Thyroid gland (tissue), 4 donors: ENCODE measurements around the gene NDUFV3.

Experiments used
- POLR2A ChIP-seq, 2 donors: fragments of 450-650 bp; IDR thresholded peaks; one replicate each; pipeline ENCODE4 v1.6.1; 2017; ENCODE audit warnings: antibody characterized with exemption in 2 of 2, mild to moderate bottlenecking in 2 of 2, moderate library complexity in 1 of 2
- TF ChIP-seq, protein P1 (sequence below), 6 experiments: fragments of 200-600 bp in 3 of 6; fragments of 450-650 bp in 3 of 6; sonication (generic) in 3 of 6; IDR thresholded peaks; one replicate each; pipeline ENCODE4 v1.5.1; 2016 to 2019; ENCODE audit warnings: antibody characterized with exemption in 6 of 6, mild to moderate bottlenecking in 2 of 6, inconsistent platforms in 1 of 6, moderate library complexity in 1 of 6

DNA sequence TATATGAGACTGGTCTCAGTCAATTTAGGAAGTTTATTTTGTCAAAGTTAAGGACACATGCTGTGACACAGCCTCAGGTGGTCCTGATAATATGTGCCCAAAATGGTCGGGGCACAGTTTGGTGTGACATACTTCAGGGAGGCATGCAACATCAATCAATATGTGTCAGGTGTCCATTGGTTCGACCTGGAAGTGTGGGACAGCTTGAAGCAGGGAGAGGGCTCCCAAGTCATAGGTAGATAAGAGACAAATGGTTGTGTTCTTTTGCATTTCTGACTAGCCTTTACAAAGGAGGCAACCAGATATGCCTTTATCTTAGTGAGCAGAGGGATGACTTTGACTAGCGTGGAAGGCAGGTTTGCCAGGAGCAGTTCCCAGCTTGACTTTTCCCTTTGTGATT is 36.9 kb downstream of the NDUFV3 start:
- TF ChIP-seq, protein P1, sequence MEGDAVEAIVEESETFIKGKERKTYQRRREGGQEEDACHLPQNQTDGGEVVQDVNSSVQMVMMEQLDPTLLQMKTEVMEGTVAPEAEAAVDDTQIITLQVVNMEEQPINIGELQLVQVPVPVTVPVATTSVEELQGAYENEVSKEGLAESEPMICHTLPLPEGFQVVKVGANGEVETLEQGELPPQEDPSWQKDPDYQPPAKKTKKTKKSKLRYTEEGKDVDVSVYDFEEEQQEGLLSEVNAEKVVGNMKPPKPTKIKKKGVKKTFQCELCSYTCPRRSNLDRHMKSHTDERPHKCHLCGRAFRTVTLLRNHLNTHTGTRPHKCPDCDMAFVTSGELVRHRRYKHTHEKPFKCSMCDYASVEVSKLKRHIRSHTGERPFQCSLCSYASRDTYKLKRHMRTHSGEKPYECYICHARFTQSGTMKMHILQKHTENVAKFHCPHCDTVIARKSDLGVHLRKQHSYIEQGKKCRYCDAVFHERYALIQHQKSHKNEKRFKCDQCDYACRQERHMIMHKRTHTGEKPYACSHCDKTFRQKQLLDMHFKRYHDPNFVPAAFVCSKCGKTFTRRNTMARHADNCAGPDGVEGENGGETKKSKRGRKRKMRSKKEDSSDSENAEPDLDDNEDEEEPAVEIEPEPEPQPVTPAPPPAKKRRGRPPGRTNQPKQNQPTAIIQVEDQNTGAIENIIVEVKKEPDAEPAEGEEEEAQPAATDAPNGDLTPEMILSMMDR (IDR thresholded peaks at IDR 0.05), result no peak
- TF ChIP-seq POLR2A (IDR thresholded peaks at IDR 0.05), result no peak
